Osteoblast (primary cell): ENCODE data around the gene MLEC. TPM values are rescaled to one million over a fixed set of nuclear protein-coding genes. Genes with fewer than 3 reads are reported as not detected.

Experiments used
- DNase-seq: peaks from one replicate; pipeline ENCODE4 v3.0.0; 2011; ENCODE audit warnings: low spot score, mixed read lengths; ENCODE audit not compliant: insufficient read length; ENCODE audit errors: missing footprints
- H2AFZ ChIP-seq: 2 replicates; pipeline ENCODE4 v1.6.0; 2011; ENCODE audit warnings: mild to moderate bottlenecking, low read length
- H3K27ac ChIP-seq: 2 replicates; pipeline ENCODE4 v1.5.1; 2011; ENCODE audit warnings: mild to moderate bottlenecking, low read depth, low read length, moderate library complexity
- H3K27me3 ChIP-seq: 2 replicates; pipeline ENCODE4 v1.6.0; 2012; ENCODE audit warnings: mild to moderate bottlenecking, control low read depth, inconsistent platforms, low read length, moderate library complexity; ENCODE audit not compliant: insufficient read depth
- H3K36me3 ChIP-seq: 2 replicates; pipeline ENCODE4 v1.5.1; 2011; ENCODE audit warnings: mild to moderate bottlenecking, low read length, control low read depth, moderate library complexity; ENCODE audit not compliant: insufficient read depth
- H3K4me1 ChIP-seq: 2 replicates; pipeline ENCODE4 v1.5.1; 2011; ENCODE audit warnings: mild to moderate bottlenecking, low read length, control low read depth, moderate library complexity; ENCODE audit not compliant: insufficient read depth
- H3K4me2 ChIP-seq: 2 replicates; pipeline ENCODE4 v1.6.0; 2011; ENCODE audit warnings: mild to moderate bottlenecking, low read length; ENCODE audit not compliant: insufficient read depth
- H3K4me3 ChIP-seq: fragments of 200-600 bp; sonication (generic); 3 replicates; pipeline ENCODE4 v1.5.1; 2012; ENCODE audit warnings: mild to moderate bottlenecking, low read length, inconsistent platforms; ENCODE audit not compliant: insufficient read depth
- H3K79me2 ChIP-seq: 2 replicates; pipeline ENCODE4 v1.6.0; 2012; ENCODE audit warnings: mild to moderate bottlenecking, low read length, control low read depth, inconsistent platforms; ENCODE audit not compliant: insufficient read depth
- H3K9me3 ChIP-seq: 2 replicates; pipeline ENCODE4 v1.5.1; 2011; ENCODE audit warnings: low read depth, low read length, control low read depth
- H4K20me1 ChIP-seq: 2 replicates; pipeline ENCODE4 v1.6.0; 2012; ENCODE audit warnings: mild to moderate bottlenecking, low read length, control low read depth; ENCODE audit not compliant: insufficient read depth
- total RNA-seq: library from RNA; depleted of rRNA; stranded (reverse); fragments of >200 nt; gene quantifications from 2 replicates; pipeline ENCODE4 v1.2.3, GENCODE V29; 2012
- TF ChIP-seq, protein P1 (sequence below): IDR thresholded peaks from 2 replicates; pipeline ENCODE4 v1.5.1; 2011; ENCODE audit warnings: mild to moderate bottlenecking, low read depth, low read length, moderate library complexity; ENCODE audit errors: extremely low read depth

Gene MLEC
- total RNA-seq, 1 donor, result 89.8 TPM

DNA sequence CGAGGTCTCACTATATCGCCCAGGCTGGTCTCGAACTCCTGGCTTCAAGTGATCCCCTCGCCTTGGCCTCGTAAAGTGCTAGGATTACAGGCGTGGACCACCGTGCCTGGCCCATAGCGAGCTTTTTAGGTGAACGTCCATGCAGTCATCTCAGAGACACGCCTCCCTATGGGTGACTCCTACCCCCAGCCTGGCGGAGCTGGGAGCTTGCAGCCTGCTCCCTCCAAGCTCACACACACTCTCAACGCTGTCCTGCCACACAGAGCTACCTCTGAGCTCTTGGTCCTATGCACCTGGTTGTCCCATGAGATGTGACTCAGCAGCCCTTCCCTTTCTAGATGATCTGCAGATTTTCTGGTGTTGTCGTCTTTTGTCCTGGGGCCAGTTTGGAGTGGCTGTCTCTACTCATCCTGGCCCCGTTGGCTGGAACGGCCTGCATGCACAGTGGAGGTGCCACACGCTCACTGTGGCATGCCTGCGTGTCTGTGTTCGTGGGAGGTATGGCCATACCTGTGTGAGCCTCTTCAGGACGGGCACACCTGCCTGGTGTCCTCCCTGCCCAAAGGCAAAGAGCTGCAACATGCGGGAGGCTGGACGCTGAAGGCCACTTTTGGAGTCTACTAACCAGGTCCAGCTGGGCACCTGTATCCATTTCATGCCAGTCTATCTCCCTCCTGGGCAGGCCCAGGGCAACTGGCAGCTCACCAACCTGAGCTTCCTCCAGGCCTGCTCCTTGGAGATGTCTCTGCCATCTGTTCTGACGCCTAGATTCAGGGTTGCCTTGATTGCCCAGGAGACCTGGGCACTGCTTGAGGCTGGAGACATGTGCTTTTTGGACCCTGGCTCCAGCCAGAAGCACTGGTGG, 28.4 kb upstream of the MLEC start:
- no peaks in the 10 kb centered on the region for H4K20me1 ChIP-seq
- H3K4me3 ChIP-seq, result no peak overlapping the region
- H3K27me3 ChIP-seq, result peaks cover 9% of the 10 kb centered on the region
- H3K36me3 ChIP-seq, result no peaks in the 10 kb centered on the region
- no peak overlapping the region for H3K27ac ChIP-seq
- DNase-seq, result no peak
- no peak overlapping the region for H3K4me2 ChIP-seq
- no peaks in the 10 kb centered on the region for H3K9me3 ChIP-seq
- TF ChIP-seq, protein P1, sequence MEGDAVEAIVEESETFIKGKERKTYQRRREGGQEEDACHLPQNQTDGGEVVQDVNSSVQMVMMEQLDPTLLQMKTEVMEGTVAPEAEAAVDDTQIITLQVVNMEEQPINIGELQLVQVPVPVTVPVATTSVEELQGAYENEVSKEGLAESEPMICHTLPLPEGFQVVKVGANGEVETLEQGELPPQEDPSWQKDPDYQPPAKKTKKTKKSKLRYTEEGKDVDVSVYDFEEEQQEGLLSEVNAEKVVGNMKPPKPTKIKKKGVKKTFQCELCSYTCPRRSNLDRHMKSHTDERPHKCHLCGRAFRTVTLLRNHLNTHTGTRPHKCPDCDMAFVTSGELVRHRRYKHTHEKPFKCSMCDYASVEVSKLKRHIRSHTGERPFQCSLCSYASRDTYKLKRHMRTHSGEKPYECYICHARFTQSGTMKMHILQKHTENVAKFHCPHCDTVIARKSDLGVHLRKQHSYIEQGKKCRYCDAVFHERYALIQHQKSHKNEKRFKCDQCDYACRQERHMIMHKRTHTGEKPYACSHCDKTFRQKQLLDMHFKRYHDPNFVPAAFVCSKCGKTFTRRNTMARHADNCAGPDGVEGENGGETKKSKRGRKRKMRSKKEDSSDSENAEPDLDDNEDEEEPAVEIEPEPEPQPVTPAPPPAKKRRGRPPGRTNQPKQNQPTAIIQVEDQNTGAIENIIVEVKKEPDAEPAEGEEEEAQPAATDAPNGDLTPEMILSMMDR, result no peak
- H3K4me1 ChIP-seq, result no peaks in the 10 kb centered on the region
- H3K79me2 ChIP-seq, result no peaks in the 10 kb centered on the region
- H2AFZ ChIP-seq, result no peak overlapping the region

- Histone ChIP-seq H3K4me2 (no peak overlapping the region), H2AFZ (no peak overlapping the region)
- TF ChIP-seq, protein P1, result no peak
Observed at GRCh38 chr12:120659151-120659525, 27.8 kb upstream of the MLEC start.

DNA sequence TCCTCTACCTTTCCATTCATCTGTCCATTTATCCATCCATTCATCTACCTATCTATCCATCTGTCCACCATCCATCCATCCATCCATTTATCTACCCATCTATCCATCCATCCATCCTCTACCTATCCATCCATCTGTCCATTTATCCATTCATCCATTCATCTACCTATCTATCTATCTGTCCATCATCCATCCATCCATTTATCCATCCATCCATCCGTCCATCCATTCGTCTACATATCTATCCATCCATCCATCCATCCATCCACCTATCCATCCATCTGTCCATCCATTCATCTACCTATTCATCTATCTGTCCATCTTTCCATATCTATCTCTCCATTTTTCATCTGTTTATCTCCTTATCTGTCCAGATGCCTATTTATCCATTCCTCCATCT, 25.5 kb upstream of the MLEC start:
- H3K27ac ChIP-seq, result no peak overlapping the region
- TF ChIP-seq, protein P1, result no peak

More at GRCh38 chr12:120659151-120659525, 27.8 kb upstream of the MLEC start:
- Histone ChIP-seq H3K79me2 (no peaks in the 10 kb centered on the region), H3K9me3 (no peaks in the 10 kb centered on the region), H3K27me3 (peaks cover 4% of the 10 kb centered on the region), H3K4me3 (no peak overlapping the region), H3K27ac (no peak overlapping the region), H3K36me3 (no peaks in the 10 kb centered on the region), H4K20me1 (no peaks in the 10 kb centered on the region), H3K4me1 (no peaks in the 10 kb centered on the region)
- DNase-seq, result no peak

DNA sequence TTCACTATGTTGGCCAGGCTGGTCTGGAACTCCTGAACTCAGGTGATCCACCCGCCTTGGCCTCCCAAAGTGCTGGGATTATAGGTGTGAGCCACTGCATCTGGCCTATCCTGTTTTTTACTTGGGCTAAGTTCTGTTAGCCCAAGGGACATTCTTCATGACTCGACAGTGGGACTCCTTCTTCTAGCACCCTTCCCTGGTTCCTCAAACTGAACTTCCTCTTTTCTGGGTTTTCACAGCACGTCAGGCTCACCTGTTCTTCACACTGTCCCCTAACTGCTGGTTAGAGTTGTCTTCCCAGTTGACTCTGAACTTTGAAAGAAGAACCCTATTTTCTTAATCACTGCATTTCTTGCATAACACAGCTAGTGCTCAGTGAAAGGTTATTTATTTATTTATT, 24.1 kb upstream of the MLEC start:
- Histone ChIP-seq H4K20me1 (no peaks in the 10 kb centered on the region), H2AFZ (no peak overlapping the region), H3K27ac (no peak overlapping the region), H3K4me1 (no peaks in the 10 kb centered on the region), H3K27me3 (peaks cover 3% of the 10 kb centered on the region), H3K9me3 (no peaks in the 10 kb centered on the region), H3K79me2 (no peaks in the 10 kb centered on the region), H3K4me3 (no peak overlapping the region), H3K36me3 (no peaks in the 10 kb centered on the region), H3K4me2 (no peak overlapping the region)
- TF ChIP-seq, protein P1, result no peak
- DNase-seq, result no peak

More for the DNA sequence above, 25.5 kb upstream of the MLEC start:
- H3K36me3 ChIP-seq, result no peaks in the 10 kb centered on the region
- H3K9me3 ChIP-seq, result no peaks in the 10 kb centered on the region
- H4K20me1 ChIP-seq, result no peaks in the 10 kb centered on the region
- no peak overlapping the region for H3K4me2 ChIP-seq
- no peaks in the 10 kb centered on the region for H3K79me2 ChIP-seq
- no peak overlapping the region for H3K4me3 ChIP-seq
- no peak overlapping the region for H2AFZ ChIP-seq
- no peak for DNase-seq
- H3K4me1 ChIP-seq, result no peaks in the 10 kb centered on the region
- peaks cover 3% of the 10 kb centered on the region for H3K27me3 ChIP-seq
